Loucy (cell line): Measurements from ENCODE around the gene ITPKB.

ENCODE experiments used
- H2AFZ ChIP-seq: fragments of 200-600 bp; sonication (generic); 2 replicates; pipeline ENCODE4 v1.6.0; 2016; ENCODE audit warnings: antibody characterized with exemption, mild to moderate bottlenecking, low read length, moderate library complexity
- H3F3A ChIP-seq: fragments of 200-600 bp; 2 replicates; pipeline ENCODE4 v1.6.0; 2016; ENCODE audit warnings: antibody characterized with exemption, low read depth, mild to moderate bottlenecking
- H3K27me3 ChIP-seq: fragments of 200-600 bp; sonication (generic); 2 replicates; pipeline ENCODE4 v1.6.1; 2014; ENCODE audit warnings: low read length, mild to moderate bottlenecking; ENCODE audit not compliant: insufficient read depth, poor library complexity, severe bottlenecking
- H3K36me3 ChIP-seq: fragments of 200-600 bp; sonication (generic); 2 replicates; pipeline ENCODE4 v1.6.1; 2016; ENCODE audit warnings: low read length; ENCODE audit not compliant: insufficient read depth
- H3K4me1 ChIP-seq: fragments of 200-600 bp; sonication (generic); 2 replicates; pipeline ENCODE4 v1.5.1; 2014; ENCODE audit warnings: low read length, mild to moderate bottlenecking; ENCODE audit not compliant: insufficient read depth, poor library complexity, severe bottlenecking
- H3K4me2 ChIP-seq: fragments of 200-600 bp; sonication (generic); 2 replicates; pipeline ENCODE4 v1.6.0; 2014; ENCODE audit warnings: antibody characterized with exemption, low read length, low read depth, mild to moderate bottlenecking; ENCODE audit not compliant: poor library complexity, severe bottlenecking
- H3K4me3 ChIP-seq: fragments of 200-600 bp; sonication (generic); 2 replicates; pipeline ENCODE4 v1.5.1; 2014; ENCODE audit warnings: low read length, mild to moderate bottlenecking, mixed read lengths; ENCODE audit not compliant: poor library complexity, severe bottlenecking
- H3K79me2 ChIP-seq: fragments of 200-600 bp; sonication (generic); 2 replicates; pipeline ENCODE4 v1.6.1; 2014; ENCODE audit warnings: low read length; ENCODE audit not compliant: insufficient read depth
- H3K9ac ChIP-seq: fragments of 200-600 bp; sonication (generic); 2 replicates; pipeline ENCODE4 v1.6.0; 2014; ENCODE audit warnings: mild to moderate bottlenecking, low read depth, low read length, moderate library complexity; ENCODE audit not compliant: poor library complexity, severe bottlenecking
- H3K9me2 ChIP-seq: fragments of 200-600 bp; sonication (generic); replicated peaks from 2 replicates; pipeline ENCODE4 v1.6.1; 2016; ENCODE audit warnings: low read depth, low read length, mixed read lengths
- H3K9me3 ChIP-seq: fragments of 200-600 bp; sonication (generic); 2 replicates; pipeline ENCODE4 v1.6.1; 2014; ENCODE audit warnings: mild to moderate bottlenecking, antibody characterized with exemption, low read length, low read depth; ENCODE audit not compliant: insufficient read depth
- H4K20me1 ChIP-seq: fragments of 200-600 bp; sonication (generic); 2 replicates; pipeline ENCODE4 v1.6.0; 2014; ENCODE audit warnings: antibody characterized with exemption, low read length, mild to moderate bottlenecking; ENCODE audit not compliant: insufficient read depth, poor library complexity, severe bottlenecking
- CTCF ChIP-seq: fragments of 200-600 bp; sonication (generic); conservative IDR thresholded peaks from 2 replicates; pipeline ENCODE4 v1.5.1; 2014; ENCODE audit warnings: mild to moderate bottlenecking, antibody characterized with exemption, low read length
- EZH2phosphoT487 ChIP-seq: fragments of 200-600 bp; IDR thresholded peaks from 2 replicates; pipeline ENCODE4 v1.6.1; 2018; ENCODE audit warnings: antibody characterized with exemption, mild to moderate bottlenecking, moderate library complexity, borderline replicate concordance

The ITPKB gene

DNA sequence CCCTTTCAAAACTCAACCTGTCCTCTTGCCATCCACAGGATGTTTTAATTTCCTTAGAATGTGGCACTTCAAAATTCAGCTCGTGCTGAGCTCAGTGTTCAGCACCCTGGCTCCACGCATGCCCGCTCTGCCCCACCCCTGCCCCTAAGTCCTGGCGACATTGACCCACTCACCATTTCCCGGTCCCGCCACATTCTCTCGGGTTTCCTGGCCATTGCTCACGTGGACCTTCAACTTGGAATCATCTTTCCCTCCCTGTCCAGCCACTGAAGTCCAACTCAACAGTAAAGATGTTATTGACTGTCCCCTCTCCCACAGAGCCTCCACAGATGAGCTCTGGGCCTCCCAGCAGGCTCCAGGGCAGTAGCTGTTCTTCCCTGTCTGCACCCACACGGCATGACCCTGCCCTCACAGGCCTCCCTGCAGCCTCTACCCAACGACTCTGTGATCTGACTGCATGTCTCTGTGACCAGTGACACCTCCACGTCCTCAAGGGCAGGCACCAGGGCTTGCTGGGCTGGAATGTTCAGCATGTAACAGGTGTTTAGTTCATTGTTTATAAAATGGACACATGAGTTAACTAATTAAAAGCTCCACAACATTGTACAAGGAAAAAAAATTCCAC lies 53.8 kb downstream of the ITPKB start:
- H3K4me2 ChIP-seq, result no peak overlapping the region
- H3K9ac ChIP-seq, result no peak overlapping the region

DNA sequence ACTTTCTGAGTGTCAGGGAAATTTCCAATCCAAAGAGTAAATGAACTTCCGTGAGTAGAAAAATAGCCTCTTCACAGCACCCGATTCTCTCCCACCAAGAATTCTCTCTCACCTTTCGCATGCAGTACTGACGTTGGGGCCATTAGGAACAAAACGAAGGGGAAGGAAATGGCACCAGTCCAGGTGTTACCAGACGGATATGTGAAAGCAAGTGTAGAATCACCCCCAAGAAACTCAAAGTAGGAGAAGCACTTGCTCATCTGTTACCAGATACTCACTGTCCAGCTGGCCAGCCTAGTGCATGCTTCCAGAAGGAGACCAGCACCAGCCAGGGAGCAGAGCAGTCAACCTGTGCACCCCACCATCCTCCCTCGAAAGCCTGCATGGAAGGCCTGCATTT lies 55.1 kb downstream of the ITPKB start:
- Histone ChIP-seq H3K27me3 (no peaks in the 10 kb centered on the region), H3K9me2 (no peaks in the 10 kb centered on the region), H3K4me1 (peaks cover 12% of the 10 kb centered on the region), H3K4me3 (no peak overlapping the region), H4K20me1 (no peaks in the 10 kb centered on the region), H3F3A (no peaks in the 10 kb centered on the region), H3K9me3 (no peaks in the 10 kb centered on the region), H2AFZ (no peak overlapping the region), H3K4me2 (no peak overlapping the region), H3K79me2 (peaks cover 98% of the 10 kb centered on the region), H3K36me3 (peaks cover 24% of the 10 kb centered on the region; the same call in 1 of the 2 replicates), H3K9ac (no peak overlapping the region)
- TF ChIP-seq CTCF, result no peak
- no peak for TF ChIP-seq EZH2phosphoT487

More for the DNA sequence above, 53.8 kb downstream of the ITPKB start:
- H2AFZ ChIP-seq, result no peak overlapping the region
- no peaks in the 10 kb centered on the region for H3F3A ChIP-seq
- TF ChIP-seq EZH2phosphoT487, result no peak
- TF ChIP-seq CTCF, result no peak
- no peaks in the 10 kb centered on the region for H3K9me2 ChIP-seq
- H3K79me2 ChIP-seq, result peaks cover 94% of the 10 kb centered on the region
- peaks cover 2% of the 10 kb centered on the region for H3K4me1 ChIP-seq
- H3K9me3 ChIP-seq, result no peaks in the 10 kb centered on the region
- no peaks in the 10 kb centered on the region for H4K20me1 ChIP-seq
- H3K36me3 ChIP-seq, result peaks cover 31% of the 10 kb centered on the region; the same call in 1 of the 2 replicates
- no peaks in the 10 kb centered on the region for H3K27me3 ChIP-seq
- no peak overlapping the region for H3K4me3 ChIP-seq

DNA sequence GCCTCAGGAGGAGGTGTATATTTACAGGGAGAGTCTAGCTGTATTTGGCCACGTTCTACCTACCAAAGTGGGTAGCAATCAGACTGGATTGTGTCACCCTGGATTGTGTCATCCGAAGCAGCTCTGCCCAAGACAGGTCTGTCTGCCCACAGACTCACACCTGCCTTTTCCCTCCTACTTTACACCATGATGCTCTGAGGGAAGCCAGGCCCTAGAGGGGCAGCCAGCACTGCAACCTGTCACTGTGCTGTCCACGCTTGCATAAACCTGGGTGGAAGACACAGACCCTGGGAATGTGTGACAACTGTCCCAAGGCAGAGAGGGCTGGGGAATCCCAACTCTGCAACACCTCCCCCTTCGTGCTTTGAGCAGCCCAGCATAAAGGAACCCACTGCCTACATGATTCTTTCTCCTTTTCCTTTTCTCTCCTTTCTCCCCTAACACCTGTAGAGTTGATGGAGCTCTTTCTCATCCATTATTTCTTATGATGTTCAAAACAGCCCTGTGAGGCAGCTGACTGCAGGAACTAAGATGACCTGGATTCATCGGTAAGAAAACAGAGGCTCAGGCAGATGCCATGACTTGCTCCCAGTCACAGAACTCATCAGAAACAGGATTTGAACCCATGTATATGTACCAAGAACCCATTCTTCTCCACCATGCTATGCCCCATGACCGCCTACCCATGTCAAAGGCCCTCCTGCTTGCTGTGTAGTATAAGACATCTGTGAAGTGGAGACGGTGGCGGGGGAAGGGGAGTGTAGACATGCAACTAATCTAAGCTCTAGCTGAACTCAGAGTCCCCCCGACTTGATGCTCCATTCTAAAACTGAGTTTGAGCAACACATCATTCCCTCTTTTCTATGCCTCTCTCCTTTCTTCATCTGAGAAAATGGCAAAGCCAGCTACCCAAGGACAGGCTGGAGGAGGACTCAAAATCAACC lies 55.9 kb downstream of the ITPKB start:
- H3K9me3 ChIP-seq, result no peaks in the 10 kb centered on the region
- no peaks in the 10 kb centered on the region for H3K9me2 ChIP-seq
- H3K9ac ChIP-seq, result no peak overlapping the region
- H3K4me1 ChIP-seq, result peaks cover 21% of the 10 kb centered on the region
- H2AFZ ChIP-seq, result no peak overlapping the region
- H3K27me3 ChIP-seq, result no peaks in the 10 kb centered on the region
- H3F3A ChIP-seq, result no peaks in the 10 kb centered on the region
- no peak overlapping the region for H3K4me2 ChIP-seq
- peaks cover 100% of the 10 kb centered on the region for H3K79me2 ChIP-seq
- H3K4me3 ChIP-seq, result no peak overlapping the region
- peaks cover 24% of the 10 kb centered on the region; the same call in 1 of the 2 replicates for H3K36me3 ChIP-seq
- no peak for TF ChIP-seq CTCF
- TF ChIP-seq EZH2phosphoT487, result no peak
- no peaks in the 10 kb centered on the region for H4K20me1 ChIP-seq
